Neural progenitor cell (in vitro differentiated cells): Measurements from ENCODE around the gene DTX4. TPM values are rescaled to one million over a fixed set of nuclear protein-coding genes. Genes with fewer than 3 reads are reported as not detected.
A peak's percentile ranks its signal among the peaks of the same experiment; 100 is the strongest.
"Not testable (repeated sequence)": the region's sequence is repeated elsewhere in the genome, so short reads cannot be mapped to it uniquely, and the experiment has no call there.

ENCODE experiments used
- DNase-seq: peaks from one replicate; pipeline ENCODE4 v3.0.0-alpha.2; 2016; ENCODE audit warnings: low spot score
- H2AFZ ChIP-seq: fragments of 200-600 bp; sonication (generic); replicated peaks from 2 replicates; pipeline ENCODE4 v1.6.1; 2016; ENCODE audit warnings: antibody characterized with exemption
- H3F3A ChIP-seq: fragments of 200-600 bp; sonication (generic); 2 replicates; pipeline ENCODE4 v1.6.1; 2016; ENCODE audit warnings: antibody characterized with exemption, low read depth
- H3K27ac ChIP-seq: fragments of 200-600 bp; sonication (generic); 2 replicates; pipeline ENCODE4 v1.5.1; 2016; ENCODE audit warnings: mild to moderate bottlenecking
- H3K27me3 ChIP-seq: fragments of 200-600 bp; sonication (generic); 2 replicates; pipeline ENCODE4 v1.6.1; 2016; ENCODE audit warnings: mild to moderate bottlenecking, moderate library complexity
- H3K36me3 ChIP-seq: fragments of 200-600 bp; sonication (generic); 2 replicates; pipeline ENCODE4 v1.5.1; 2016
- H3K4me1 ChIP-seq: fragments of 200-600 bp; sonication (generic); 2 replicates; pipeline ENCODE4 v1.6.1; 2016; ENCODE audit warnings: mixed run types
- H3K4me2 ChIP-seq: fragments of 200-600 bp; sonication (generic); 2 replicates; pipeline ENCODE4 v1.6.1; 2016
- H3K4me3 ChIP-seq: fragments of 200-600 bp; sonication (generic); 2 replicates; pipeline ENCODE4 v1.5.1; 2016
- H3K79me2 ChIP-seq: fragments of 200-600 bp; sonication (generic); 2 replicates; pipeline ENCODE4 v1.6.1; 2016; ENCODE audit warnings: low read depth
- H3K9ac ChIP-seq: fragments of 200-600 bp; sonication (generic); 2 replicates; pipeline ENCODE4 v1.6.1; 2016
- H3K9me3 ChIP-seq: fragments of 200-600 bp; sonication (generic); 2 replicates; pipeline ENCODE4 v1.5.1; 2016; ENCODE audit warnings: low read depth
- H4K20me1 ChIP-seq: fragments of 200-600 bp; sonication (generic); 2 replicates; pipeline ENCODE4 v1.6.1; 2016; ENCODE audit warnings: low read depth
- H3K27ac Mint-ChIP-seq: 3 replicates; pipeline ENCODE4 v1.8.0; 2021; ENCODE audit warnings: mixed read lengths
- H3K27me3 Mint-ChIP-seq: 2 replicates; pipeline ENCODE4 v1.8.0; 2022; ENCODE audit warnings: low read depth, mild to moderate bottlenecking, inconsistent platforms, moderate library complexity, mixed read lengths; ENCODE audit not compliant: insufficient read depth
- H3K36me3 Mint-ChIP-seq: 3 replicates; pipeline ENCODE4 v1.8.0; 2021; ENCODE audit warnings: mixed read lengths
- H3K4me1 Mint-ChIP-seq: 3 replicates; pipeline ENCODE4 v1.8.0; 2021; ENCODE audit warnings: mixed read lengths
- H3K4me3 Mint-ChIP-seq: 3 replicates; pipeline ENCODE4 v1.8.0; 2021; ENCODE audit warnings: mild to moderate bottlenecking, moderate library complexity, mixed read lengths
- H3K9me3 Mint-ChIP-seq: 3 replicates; pipeline ENCODE4 v1.8.0; 2020; ENCODE audit warnings: mixed read lengths
- CTCF ChIP-seq: fragments of 200-600 bp; sonication (generic); IDR thresholded peaks from 2 replicates; pipeline ENCODE4 v1.5.1; 2017; ENCODE audit warnings: antibody characterized with exemption, mild to moderate bottlenecking
- EZH2phosphoT487 ChIP-seq: fragments of 200-600 bp; sonication (generic); IDR thresholded peaks from 2 replicates; pipeline ENCODE4 v1.6.1; 2017; ENCODE audit warnings: antibody characterized with exemption
- total RNA-seq: library from RNA; depleted of rRNA; stranded (reverse); fragments of >200 nt; gene quantifications from 2 replicates; pipeline ENCODE4 v1.2.3, GENCODE V29; 2015; ENCODE audit warnings: low replicate concordance

Gene DTX4
- total RNA-seq = 16.9 and 34.8 TPM in 2 replicates

DNA sequence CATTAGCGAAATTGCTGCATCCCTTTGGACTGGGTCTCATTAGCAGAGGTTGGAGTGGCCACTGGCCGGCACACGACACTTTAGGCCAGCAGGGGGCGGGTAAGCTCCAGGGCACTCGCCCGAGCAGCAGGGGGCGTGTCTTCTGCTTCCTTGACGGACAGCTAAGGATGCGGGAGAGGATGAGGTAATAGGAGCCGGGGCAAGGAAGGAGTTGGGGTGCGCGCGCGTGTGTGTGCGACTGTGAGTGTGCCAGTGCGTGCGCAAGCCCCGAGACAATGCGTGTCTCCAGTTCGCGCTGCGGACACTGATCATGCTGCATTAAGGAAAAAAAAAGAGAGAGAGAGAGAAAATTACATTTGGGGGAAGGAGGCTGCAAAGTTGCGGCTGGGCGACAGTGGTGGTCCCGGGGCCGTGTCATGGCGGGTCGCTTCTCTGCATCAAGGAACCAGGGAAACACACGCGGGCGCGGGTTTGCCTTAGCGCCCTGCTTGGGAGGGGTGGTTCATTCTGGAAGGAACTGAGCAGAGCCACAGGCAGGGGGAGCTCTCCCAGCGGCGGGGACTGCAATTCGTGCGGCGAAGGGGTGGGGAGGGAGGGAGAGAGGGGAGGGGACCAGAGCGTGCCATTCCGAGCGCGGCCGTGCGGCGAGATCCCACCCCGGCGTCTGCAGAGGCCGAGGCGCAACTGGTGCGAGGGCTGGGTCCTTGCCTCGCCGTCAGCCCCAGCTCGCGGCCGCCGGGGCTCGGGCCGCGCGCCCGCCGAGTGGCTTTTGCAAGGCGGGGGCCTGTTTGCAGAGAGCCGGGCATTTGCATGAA is at the start of gene DTX4:
Gene DTX4 (plus strand): TSS at position 625 of the 815 bp plus-strand sequence. CDS start 464 bp downstream, outside the sequence.
- H3K4me3 ChIP-seq = peak within 1 kb of the TSS; percentile 89
- peaks cover 30% of the 10 kb centered on the region for H4K20me1 ChIP-seq
- peaks cover 50% of the 10 kb centered on the region for H3F3A ChIP-seq
- H3K9me3 ChIP-seq = no peaks in the 10 kb centered on the region
- H3K4me1 ChIP-seq = peaks cover 40% of the 10 kb centered on the region
- peak within 1 kb of the TSS; percentile 99 for H3K4me3 Mint-ChIP-seq
- peaks cover 28% of the 10 kb centered on the region for H3K4me1 Mint-ChIP-seq
- no peaks in the 10 kb centered on the region for H3K9me3 Mint-ChIP-seq
- no peaks in the 10 kb centered on the region for H3K27me3 ChIP-seq
- H3K36me3 ChIP-seq = no peaks in the 10 kb centered on the region
- TF ChIP-seq CTCF (peak; percentile 76), EZH2phosphoT487 (no peak)
- H3K27ac ChIP-seq = peak within 1 kb of the TSS; percentile 96
- peak within 1 kb of the TSS; percentile 66 for H3K9ac ChIP-seq
- H3K27me3 Mint-ChIP-seq = peaks cover 10% of the 10 kb centered on the region
- peak within 1 kb of the TSS; percentile 95 for H3K27ac Mint-ChIP-seq
- peaks cover 8% of the 10 kb centered on the region for H3K36me3 Mint-ChIP-seq
- peak within 1 kb of the TSS; percentile 98 for H3K4me2 ChIP-seq
- H3K79me2 ChIP-seq = peaks cover 47% of the 10 kb centered on the region
- peak within 1 kb of the TSS; percentile 89 for H2AFZ ChIP-seq
- DNase-seq = peak; percentile 97

GRCh38 chr11:59135648-59136461 is 36.1 kb upstream of the DTX4 start:
- Histone ChIP-seq H3K4me2 (no peak overlapping the region), H3K27me3 (no peaks in the 10 kb centered on the region), H3K4me3 (no peak overlapping the region), H3K36me3 (no peaks in the 10 kb centered on the region), H2AFZ (peak overlapping the region; percentile 70), H3K79me2 (no peaks in the 10 kb centered on the region), H3K9me3 (peaks cover 14% of the 10 kb centered on the region), H3F3A (no peaks in the 10 kb centered on the region), H3K27ac (no peak overlapping the region), H3K9ac (no peak overlapping the region), H4K20me1 (no peaks in the 10 kb centered on the region), H3K4me1 (no peaks in the 10 kb centered on the region)
- DNase-seq = peak; percentile 84
- peaks cover 22% of the 10 kb centered on the region for H3K9me3 Mint-ChIP-seq
- no peak for TF ChIP-seq EZH2phosphoT487
- peak; percentile 99 for TF ChIP-seq CTCF
- peak overlapping the region; percentile 70 for H3K4me3 Mint-ChIP-seq
- H3K27me3 Mint-ChIP-seq = peaks cover 3% of the 10 kb centered on the region
- no peak overlapping the region for H3K27ac Mint-ChIP-seq
- peaks cover 14% of the 10 kb centered on the region for H3K4me1 Mint-ChIP-seq
- peaks cover 20% of the 10 kb centered on the region for H3K36me3 Mint-ChIP-seq

GRCh38 chr11:59136551-59136950 is 35.4 kb upstream of the DTX4 start:
- not testable (repeated sequence) for H3K4me3 ChIP-seq, H3K27me3 Mint-ChIP-seq, H3K4me3 Mint-ChIP-seq

More at GRCh38 chr11:59136551-59136950, 35.4 kb upstream of the DTX4 start:
- peak overlapping the region; percentile 70 for H2AFZ ChIP-seq
- H3F3A ChIP-seq, H3K27me3 ChIP-seq, DNase-seq, H3K27ac Mint-ChIP-seq, H3K9ac ChIP-seq, H3K36me3 ChIP-seq, H3K4me2 ChIP-seq, H3K4me1 ChIP-seq, H3K27ac ChIP-seq, H4K20me1 ChIP-seq, H3K79me2 ChIP-seq: not testable (repeated sequence)
- peaks cover 14% of the 10 kb centered on the region for H3K9me3 ChIP-seq
- Mint-ChIP-seq H3K9me3 (peaks cover 17% of the 10 kb centered on the region), H3K36me3 (peaks cover 17% of the 10 kb centered on the region), H3K4me1 (peaks cover 14% of the 10 kb centered on the region)
